Measurements from ENCODE around the gene NSD1. TPM values are rescaled to one million over a fixed set of nuclear protein-coding genes. Genes with fewer than 3 reads are reported as not detected.
A peak's percentile ranks its signal among the peaks of the same experiment; 100 is the strongest.

Gene NSD1
- total and polyA plus RNA-seq, 2 of the 8 experiments (the other 6 are each of a cell fraction or from before 2014, with no cell fraction given), result 22.8 to 168 TPM

- H3K4me2 ChIP-seq (ENCODE audit: insufficient read depth in 1 of 2, low read depth in 2 of 2, low read length in 2 of 2), result peak overlapping the region; percentile 97 to 99
- peaks cover 0 to 6% (median 6%) of the 10 kb centered on the region in 4 experiments; a peak in 5 of 8 replicates for H3K36me3 ChIP-seq (ENCODE audit: control insufficient read depth in 2 of 4, insufficient read depth in 4 of 4, low read length in 3 of 4)
- H3K79me2 ChIP-seq (ENCODE audit: control insufficient read depth in 1 of 2, insufficient read depth in 2 of 2, low read length in 2 of 2), result no peaks in the 10 kb centered on the region
- no peak overlapping the region for H3K23ac ChIP-seq (ENCODE audit: insufficient read length)
- H3K4me1 ChIP-seq (replicated peaks in 1 of 4; ENCODE audit: control insufficient read depth in 3 of 4, insufficient read depth in 4 of 4, low read length in 3 of 4), result peaks cover 0 to 19% (median 14%) of the 10 kb centered on the region in 4 experiments; a peak in 6 of 7 replicates
- CTCF ChIA-PET (ENCODE audit: partially characterized antibody), result interaction anchor here (1.1 to 16.6 kb wide), 6 partner anchors 12 to 199 kb away, joined by 4 to 251 read pairs (median 34); no protein-coding TSS in a partner anchor
- H3K27me3 ChIP-seq (replicated peaks in 1 of 4; ENCODE audit: control insufficient read depth in 3 of 4, extremely low read depth in 1 of 4, insufficient read depth in 3 of 4, low read length in 3 of 4), result no peaks in the 10 kb centered on the region
- H4K5ac ChIP-seq (ENCODE audit: insufficient read length, low read depth, low read length), result no peak overlapping the region
- 5% methylated on average over 18 of the region's 23 CpGs; no CpG with 5 or more reads in 1 of the 2 experiments for WGBS, 2 experiments (ENCODE audit: extremely low coverage in 1 of 2, insufficient coverage in 1 of 2, insufficient read length in 1 of 2, insufficient replicate concordance in 2 of 2, low coverage in 1 of 2, low lambda C conversion rate in 2 of 2, missing lambda C conversion rate in 1 of 2)
- no peak overlapping the region for H3K14ac ChIP-seq (ENCODE audit: insufficient read length)
- H4K20me1 ChIP-seq (replicated peaks in 1 of 2; ENCODE audit: control insufficient read depth in 1 of 2, insufficient read depth in 2 of 2, low read length in 2 of 2), result peaks cover 0 to 8% of the 10 kb centered on the region in 2 experiments
- H3K9me3 ChIP-seq (ENCODE audit: insufficient read depth in 2 of 2, low read depth in 1 of 2, low read length in 1 of 2), result no peaks in the 10 kb centered on the region
- no peak overlapping the region for H2AFZ ChIP-seq (ENCODE audit: low read length)
- POLR2A ChIA-PET (ENCODE audit: partially characterized antibody), result interaction anchor here (0.8 to 6.0 kb wide), 11 partner anchors 9 to 198 kb away, joined by 3 to 26 read pairs (median 5); partner anchors contain the start of genes LMAN2, NSD1, PRELID1 and PRR7
- peaks cover 11% of the 10 kb centered on the region for H3K23me2 ChIP-seq (ENCODE audit: low read depth, low read length)
- no peak overlapping the region for H2AK5ac ChIP-seq (ENCODE audit: low read depth, low read length)
- peak overlapping the region; percentile 38; the same call in 1 of the 2 replicates for H3K18ac ChIP-seq (ENCODE audit: extremely low read depth, low read length)
- FAIRE-seq (no peak), DNase-seq (ENCODE audit: low read depth in 1 of 2, low spot score in 2 of 2) (no peak)
- no peak overlapping the region for H2BK120ac ChIP-seq (replicated peaks; ENCODE audit: low read depth, low read length)
- H2BK20ac ChIP-seq (ENCODE audit: low read length), result no peak overlapping the region
- no peaks in the 10 kb centered on the region for H3K79me1 ChIP-seq (ENCODE audit: low read depth, low read length)
- H3K56ac ChIP-seq (replicated peaks; ENCODE audit: insufficient read length, low read depth, low read length), result no peak overlapping the region
- H2BK15ac ChIP-seq (ENCODE audit: low read length), result no peak overlapping the region
- H4K91ac ChIP-seq (replicated peaks; ENCODE audit: insufficient read length, low read length), result no peak overlapping the region
- no peak overlapping the region for H2BK12ac ChIP-seq (ENCODE audit: low read depth, low read length)
- H4K8ac ChIP-seq (ENCODE audit: extremely low read depth, insufficient read depth, low read length), result no peak overlapping the region; the same call in 1 of the 2 replicates
- H3K9ac ChIP-seq (replicated peaks in 1 of 4; ENCODE audit: extremely low read depth in 1 of 4, low read depth in 3 of 4, low read length in 3 of 4), result peak overlapping the region in 3 of 4 experiments; percentile 42 to 83 (median 54); a peak in 6 of 7 replicates
- H3K27ac ChIP-seq (ENCODE audit: low read depth, low read length), result no peak overlapping the region
- peak overlapping the region; percentile 52 to 75 (median 67) for H3K4me3 ChIP-seq (ENCODE audit: extremely low read depth in 1 of 4, insufficient read depth in 2 of 4, low read depth in 3 of 4, low read length in 4 of 4)
- H2BK5ac ChIP-seq (ENCODE audit: low read depth, low read length), result no peak overlapping the region
- no peak overlapping the region for H3K4ac ChIP-seq (replicated peaks; ENCODE audit: insufficient read length, low read depth, low read length)
- TF ChIP-seq CREB1 (IDR thresholded peaks at IDR 0.05) (no peak), JUND (IDR thresholded peaks at IDR 0.05; ENCODE audit: low read length) (no peak), E2F6 (IDR thresholded peaks at IDR 0.05) (no peak)
Measured at GRCh38 chr5:177311392-177311722, 177.8 kb downstream of the NSD1 start.
